Measurements from ENCODE around the gene IGSF10. TPM values are rescaled to one million over a fixed set of nuclear protein-coding genes. Genes with fewer than 3 reads are reported as not detected.

Gene IGSF10
- total RNA-seq, 1 experiment from 2014 or later = 0.02 TPM

GRCh38 chr3:151423091-151423490, 37.8 kb downstream of the IGSF10 start:
- DNase-seq (ENCODE audit: low read depth) = no peak

- no peak for DNase-seq (ENCODE audit: low read depth)
Measured at GRCh38 chr3:151421938-151422337, 38.9 kb downstream of the IGSF10 start.

DNA sequence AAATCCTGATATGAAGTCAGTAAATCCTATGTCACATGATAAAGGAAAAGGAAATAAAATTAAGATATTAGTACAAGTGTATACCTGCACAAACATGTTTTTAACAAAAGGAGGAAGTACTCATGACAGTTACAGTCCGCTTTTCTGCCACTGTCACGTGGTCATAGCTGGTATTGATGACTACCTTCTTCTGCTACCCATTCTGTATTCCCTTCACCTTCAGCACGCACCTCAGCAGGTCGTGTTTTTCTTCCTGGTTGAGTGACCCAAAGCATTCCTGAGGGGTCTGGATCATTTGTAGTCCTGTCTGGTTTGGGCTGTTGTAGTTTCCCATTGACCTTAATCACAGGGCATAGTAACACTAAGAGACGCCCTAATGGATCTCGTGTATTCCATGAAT, 41.1 kb downstream of the IGSF10 start:
- DNase-seq (ENCODE audit: low read depth) = no peak

DNA sequence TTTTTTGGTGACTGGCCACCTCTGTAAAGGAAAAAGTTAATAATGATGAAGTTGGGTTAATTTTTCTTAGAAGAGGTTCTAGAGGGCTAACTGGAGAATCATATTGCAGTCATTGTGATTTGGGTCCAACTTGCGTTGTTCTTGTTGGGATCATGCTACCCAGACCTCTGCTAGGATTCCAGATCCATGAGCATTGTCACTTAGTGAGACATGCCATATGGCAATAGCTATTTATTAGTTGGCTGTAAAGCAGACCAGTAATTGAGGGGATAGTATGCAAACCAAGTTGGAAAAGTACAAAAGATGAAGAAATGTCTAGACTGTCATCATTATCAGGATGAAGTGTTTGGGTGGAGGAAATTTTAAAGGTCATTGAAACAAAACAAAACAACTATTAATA, 45.6 kb downstream of the IGSF10 start:
- DNase-seq (ENCODE audit: low read depth) = no peak

DNA sequence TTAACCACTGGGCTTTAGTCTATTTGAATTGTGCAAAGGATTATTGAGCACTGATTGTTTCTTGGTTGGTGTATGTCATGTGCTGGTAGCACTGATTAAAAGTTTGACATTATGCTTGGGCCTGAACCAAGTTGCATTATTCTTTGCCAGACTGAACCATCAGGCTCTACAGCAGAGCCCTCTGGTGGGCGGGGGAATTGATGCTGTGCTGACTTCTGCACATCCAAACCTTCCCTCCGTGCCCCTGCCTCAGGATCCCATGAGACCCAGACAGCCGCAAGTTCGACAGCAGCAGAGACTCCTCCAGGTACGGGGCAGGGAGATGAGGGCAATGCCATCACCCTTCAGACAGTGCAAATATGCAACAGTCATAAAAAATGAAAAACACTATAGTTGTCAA, 47.9 kb downstream of the IGSF10 start:
- no peak for DNase-seq (ENCODE audit: low read depth)

Small RNA genes lying within 50 kb of the gene (small RNA-seq; reads per million reads assigned to genes)
- gene AC117454.1 = not detected

Other genes starting within 250 kb of the IGSF10 start
- not detected in 2 replicates for gene P2RY14, start 182.5 kb downstream of the IGSF10 start, total RNA-seq (2014; rRNA removed; shearing (Covaris generic))
- gene GPR87, start 144.2 kb downstream of the IGSF10 start, total RNA-seq (2014; rRNA removed; shearing (Covaris generic)) = 1.3 and 2.2 TPM in 2 replicates
- gene P2RY13, start 131.5 kb downstream of the IGSF10 start, total RNA-seq (2014; rRNA removed; shearing (Covaris generic)) = not detected in 2 replicates
- gene P2RY12, start 76.3 kb downstream of the IGSF10 start, total RNA-seq (2014; rRNA removed; shearing (Covaris generic)) = not detected in 2 replicates

Data from HT1080 (cell line).